Measurements from ENCODE around the gene CLDN12.
A peak's percentile ranks its signal among the peaks of the same experiment; 100 is the strongest.
"Not testable (repeated sequence)": the region's sequence is repeated elsewhere in the genome, so short reads cannot be mapped to it uniquely, and the experiment has no call there.

CLDN12 gene

DNA sequence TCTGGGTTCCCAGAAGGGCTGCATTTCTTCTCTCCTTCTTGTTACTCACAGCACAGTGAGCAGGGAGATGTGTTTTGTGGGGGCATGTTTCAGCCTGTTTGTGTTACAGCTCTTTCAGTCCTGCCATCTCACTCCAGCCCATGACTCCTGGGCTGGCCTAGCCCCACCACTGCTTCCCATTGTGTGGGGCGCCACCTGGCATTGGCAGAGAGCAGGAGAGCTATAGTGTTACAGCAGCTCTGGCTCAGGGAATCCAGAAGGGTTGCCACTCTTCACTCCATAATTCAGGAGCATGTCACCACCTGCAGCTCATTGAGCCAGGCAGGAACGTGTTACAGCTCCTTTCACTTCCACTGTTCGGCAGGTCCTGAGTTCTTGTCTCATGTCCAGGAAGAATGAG lies 30.0 kb downstream of the CLDN12 start:
- DNase-seq: no peak

DNA sequence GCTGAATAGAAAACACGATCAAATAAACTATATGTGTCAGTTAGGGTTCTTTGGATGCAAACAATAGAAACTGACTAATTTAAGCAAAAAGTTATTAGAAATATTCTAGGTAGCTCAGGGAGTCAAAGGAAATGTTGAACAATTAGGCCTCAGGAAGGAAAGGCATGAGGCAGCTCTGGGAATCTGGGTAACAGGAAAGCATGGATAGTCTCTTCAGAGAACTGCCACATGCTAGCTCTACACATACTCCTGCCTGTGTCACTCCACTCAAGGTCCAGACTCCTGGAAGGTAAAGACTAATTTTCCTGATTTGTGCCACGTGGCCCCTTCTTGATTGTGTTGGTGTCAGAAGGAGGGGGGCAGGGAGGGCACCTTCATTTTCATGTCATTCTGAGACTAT lies 42.4 kb downstream of the CLDN12 start:
- DNase-seq: no peak

DNA sequence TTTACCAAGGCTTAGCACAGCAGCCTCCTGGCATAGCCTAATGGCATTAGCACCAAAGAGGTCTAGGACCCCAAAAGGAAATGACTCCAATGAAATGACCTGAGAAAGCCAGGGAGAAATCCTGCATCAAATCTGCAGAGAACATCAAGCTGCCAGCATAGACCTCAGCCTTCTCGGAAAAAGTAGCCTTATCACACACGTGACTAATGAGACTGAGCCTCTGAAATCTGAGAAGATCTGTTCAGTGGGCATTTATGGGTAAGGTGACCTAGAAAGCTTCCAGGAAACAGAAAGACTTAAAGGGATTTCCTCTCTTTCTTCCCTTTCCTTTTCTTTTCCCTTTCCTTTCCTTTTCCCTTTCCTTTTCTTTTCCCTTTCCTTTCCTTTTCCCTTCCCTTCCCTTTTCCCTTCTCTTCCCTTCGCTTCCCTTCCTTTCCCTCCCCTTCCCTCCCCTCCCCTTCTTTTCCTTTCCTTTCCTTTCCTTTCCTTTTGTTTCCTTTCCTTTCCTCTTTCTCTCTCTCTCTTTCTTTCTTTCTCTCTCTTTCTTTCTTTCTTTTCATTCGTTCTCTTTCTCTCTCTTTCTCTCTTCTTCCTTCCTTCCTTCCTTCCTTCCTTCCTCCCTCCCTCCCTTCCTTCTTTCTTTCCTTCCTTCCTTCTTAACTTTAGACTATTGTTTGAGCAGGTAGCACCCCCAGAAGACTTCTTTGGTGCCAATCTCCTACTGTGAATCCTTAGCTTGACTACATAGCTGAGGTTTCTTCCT lies 43.1 kb downstream of the CLDN12 start:
- DNase-seq: no peak

DNA sequence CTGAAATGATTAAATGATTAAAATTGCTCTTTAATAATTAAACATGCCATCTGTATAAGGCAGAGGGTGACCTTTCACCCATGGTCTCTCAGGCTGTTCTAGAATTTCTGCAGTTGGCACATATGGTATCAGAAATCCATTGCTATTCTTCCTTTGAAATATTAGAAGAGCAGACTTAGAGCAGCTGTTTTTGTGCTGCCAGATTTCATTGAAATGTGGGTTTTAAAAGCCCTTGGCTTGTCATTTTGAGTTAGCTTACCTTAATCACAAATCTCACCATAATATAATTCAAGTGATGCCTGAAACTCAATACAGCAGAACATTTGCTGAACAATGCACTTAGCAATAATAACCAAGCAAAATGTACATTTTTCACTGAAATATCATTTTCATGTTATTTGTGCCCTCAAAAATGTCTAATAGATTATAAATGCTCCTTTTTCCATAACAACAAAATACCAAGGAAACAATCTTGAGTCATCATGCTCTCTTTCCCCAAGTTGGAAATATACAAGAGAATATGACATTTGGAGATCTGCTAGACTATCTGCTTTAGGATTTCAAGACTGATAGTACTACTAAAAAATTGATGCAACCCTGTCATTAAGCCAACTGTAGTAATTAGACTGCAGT lies 50.1 kb downstream of the CLDN12 start:
- DNase-seq: no peak

DNA sequence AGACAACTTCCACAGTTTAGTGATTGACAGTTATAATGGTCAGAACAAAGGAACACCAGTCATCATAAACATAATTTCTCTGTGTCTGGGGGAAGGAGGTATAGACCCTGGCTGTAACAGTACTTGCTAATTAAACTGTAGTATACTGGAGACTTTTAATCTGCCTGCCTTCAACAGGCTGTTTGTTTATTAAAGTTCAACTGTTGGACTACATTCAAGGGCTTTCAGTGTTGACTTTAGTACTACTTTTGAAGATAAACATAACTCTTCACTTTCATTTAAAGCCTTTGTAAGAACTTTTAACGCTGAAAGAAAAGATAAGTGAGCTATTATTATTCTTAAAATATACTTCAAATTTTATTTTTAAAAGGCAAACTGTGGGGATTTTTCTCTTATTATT lies 50.7 kb downstream of the CLDN12 start:
- no peak for DNase-seq

DNA sequence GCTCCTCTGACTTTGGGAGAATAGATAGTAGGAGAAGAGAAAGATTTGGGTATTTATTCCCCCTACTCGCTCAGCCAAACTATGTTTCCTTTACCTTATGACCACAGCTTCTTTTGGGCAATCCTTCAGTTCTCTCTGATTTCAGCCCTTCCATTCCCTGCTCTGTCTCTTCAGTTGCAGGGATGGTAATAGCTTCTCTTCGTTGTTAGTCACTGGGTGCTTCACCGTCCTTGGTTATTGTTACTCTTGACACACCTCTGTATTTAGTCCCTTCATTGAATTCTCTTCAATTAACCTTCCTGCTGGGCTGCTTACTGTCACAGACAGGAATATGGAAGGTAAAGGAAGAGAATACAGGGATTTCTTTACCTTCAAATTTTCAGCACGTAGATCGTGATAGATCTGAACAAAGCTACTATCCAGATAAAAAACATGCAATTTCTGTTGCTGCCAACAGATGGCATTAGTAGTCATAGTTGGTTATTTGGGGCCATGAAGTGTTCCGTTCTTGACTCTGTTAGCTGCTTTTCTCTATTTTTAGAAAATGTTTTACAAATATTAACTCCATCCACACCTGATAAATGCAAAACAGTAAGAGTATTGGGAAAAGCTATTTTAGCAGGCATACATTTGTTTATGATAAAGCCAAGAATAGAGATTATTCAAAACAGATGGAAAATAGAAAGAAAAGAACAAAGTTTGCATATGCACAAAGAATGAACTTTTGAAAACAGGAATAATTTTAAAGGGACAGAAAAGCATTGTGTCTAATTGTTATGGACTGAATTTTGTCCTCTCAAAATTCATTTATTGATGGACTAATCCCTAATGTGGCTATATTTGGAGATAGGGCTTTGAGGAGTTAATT lies 52.1 kb downstream of the CLDN12 start:
- DNase-seq: peak; percentile 57

DNA sequence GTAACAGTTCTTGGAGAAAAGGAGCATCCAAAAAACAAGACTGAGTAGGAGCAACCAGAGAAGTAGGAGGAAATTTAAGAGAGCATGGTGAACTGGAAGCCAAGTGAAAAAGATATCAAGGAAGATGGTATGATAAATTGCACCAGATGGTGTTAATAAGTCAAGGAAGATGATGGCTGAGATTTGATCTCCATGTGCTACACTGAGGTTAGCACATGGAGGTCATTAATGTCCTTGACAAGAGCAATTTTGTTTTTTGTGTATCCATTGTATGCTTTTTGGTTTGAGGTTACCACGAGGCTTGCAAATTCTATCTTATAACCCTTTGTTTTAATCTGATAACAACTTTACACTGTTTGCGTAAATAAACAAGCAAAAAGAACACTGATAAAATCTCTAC lies 54.8 kb downstream of the CLDN12 start:
- no peak for DNase-seq

DNA sequence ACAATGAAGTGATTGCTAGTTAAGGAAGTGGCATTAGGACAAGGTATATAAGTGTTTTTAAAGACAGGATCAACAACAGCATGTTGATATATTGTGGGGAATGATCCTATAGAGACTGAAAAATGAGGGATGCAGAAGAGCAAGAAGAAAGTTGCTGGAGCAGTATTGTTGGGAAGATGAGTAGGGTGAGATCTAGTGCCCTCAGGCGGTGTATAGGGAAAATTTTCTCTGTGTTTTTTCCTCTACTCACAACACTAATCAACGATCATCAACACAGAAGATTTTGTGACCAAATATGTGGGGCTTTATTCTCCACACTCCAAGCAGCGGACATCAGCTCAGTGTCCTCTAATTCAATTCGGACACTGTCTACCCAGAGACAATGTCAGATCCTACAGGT lies 56.6 kb downstream of the CLDN12 start:
- no peak for DNase-seq

DNA sequence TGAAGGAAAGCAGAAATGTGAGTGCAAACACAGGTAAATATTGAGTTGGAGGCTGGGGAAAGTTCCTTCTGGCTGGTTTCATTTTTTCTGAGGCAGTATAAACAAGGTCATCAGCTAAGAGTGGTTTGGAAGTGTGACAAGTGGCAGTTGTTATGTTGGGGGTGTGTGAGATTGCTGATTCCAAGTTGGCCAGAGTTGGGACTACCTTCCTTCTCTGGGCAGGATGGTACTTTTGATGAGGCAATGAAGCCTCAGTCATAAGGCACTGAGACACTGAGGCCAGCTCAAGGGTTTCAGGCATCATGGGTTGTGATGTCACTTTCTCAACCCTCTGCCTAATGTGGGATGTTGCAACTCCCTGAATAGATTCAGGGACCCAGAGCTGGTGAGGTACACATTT lies 58.0 kb downstream of the CLDN12 start:
- no peak for DNase-seq

DNA sequence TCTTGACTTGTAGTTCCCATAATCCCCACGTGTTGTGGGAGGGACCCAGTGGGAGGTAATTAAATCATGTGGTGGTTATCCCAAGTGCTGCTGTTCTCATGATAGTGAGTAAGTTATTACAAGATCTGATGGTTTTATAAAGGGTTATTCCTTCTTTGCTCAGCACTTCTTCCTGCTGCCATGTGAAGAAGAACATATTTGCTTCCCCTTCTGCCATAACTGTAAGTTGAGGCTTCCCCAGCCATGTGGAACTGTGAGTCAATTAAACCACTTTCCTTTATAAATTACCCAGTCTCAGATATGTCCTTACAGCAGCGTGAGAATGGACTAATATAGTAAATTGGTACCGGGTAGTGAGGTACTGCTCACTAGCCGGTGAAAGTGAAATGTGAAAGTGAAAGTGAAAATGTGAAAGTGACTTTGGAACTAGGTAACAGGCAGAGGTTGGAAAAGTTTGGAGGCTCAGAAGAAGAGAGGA lies 59.9 kb downstream of the CLDN12 start:
- DNase-seq: not testable (repeated sequence)
